ENCODE data around the gene CALHM5. TPM values are rescaled to one million over a fixed set of nuclear protein-coding genes. Genes with fewer than 3 reads are reported as not detected.

The CALHM5 gene
- total RNA-seq, 2 donors from 2014 or later: 7.0 to 7.2 TPM

DNA sequence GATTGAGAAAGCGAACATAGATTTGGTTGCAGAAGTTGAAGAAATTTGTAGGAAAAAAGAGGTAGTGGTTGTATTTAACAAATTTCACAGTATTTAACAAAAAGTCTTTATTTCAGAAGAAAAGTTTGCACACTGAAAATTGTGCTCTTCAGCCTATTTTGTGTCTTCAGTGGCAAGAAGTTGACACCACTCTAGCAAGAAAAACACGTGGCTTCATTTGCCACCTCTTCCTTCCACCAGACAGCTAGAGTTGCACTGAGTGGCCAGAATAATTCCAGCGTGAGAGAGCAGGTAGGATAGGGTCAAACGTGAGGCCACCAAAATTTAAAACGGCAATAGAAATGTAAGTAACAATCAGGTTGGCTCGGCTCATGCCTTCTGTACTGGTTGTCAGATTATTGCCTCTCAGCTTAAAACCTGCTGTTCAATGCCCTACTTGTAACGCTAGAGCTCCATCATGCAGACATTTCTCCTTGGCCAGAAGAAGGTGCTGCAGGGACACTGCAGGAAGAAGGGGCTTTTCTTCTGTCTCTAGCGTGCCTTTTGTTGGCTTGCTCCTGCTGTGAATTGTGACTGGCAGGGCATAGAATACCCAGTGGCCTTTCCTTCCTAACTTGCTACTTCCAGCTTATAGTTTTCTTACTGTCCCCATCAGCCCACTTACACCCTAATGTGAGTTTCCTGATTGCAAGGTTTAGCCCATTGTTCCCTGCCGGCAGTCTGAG, 22.0 kb downstream of the CALHM5 start:
- intact Hi-C loops (cut with DNase I): loop anchor here (5.0 to 10.0 kb wide), 2 partner anchors 246 to 259 kb away; partner anchors contain the start of gene TSPYL1 (in 1 of the 2)
- no peak for DNase-seq (ENCODE audit: low spot score)

DNA sequence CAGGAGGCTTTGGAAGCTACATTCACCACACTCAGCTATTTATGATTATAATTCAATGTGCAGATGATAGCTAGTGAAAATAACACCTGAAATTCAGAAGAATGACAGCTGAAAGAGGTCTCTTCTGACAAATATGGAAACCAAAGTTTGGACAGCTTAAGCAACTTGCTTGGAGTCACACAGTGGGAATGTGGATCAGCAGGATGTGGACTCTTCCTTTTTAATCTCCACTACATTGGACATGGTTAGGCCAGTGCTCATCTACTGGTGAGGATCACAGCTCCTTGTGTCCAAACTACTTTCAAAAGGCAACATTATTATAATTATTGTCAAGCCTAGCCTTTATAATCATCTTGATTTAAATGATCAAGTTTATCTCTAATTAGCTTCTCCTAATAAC, 23.7 kb downstream of the CALHM5 start:
- intact Hi-C loops (cut with DNase I): loop anchor here in 1 of 2 donors (10.0 kb wide), 1 partner anchor 260 kb away; the partner anchor contains the start of gene TSPYL1
- DNase-seq (ENCODE audit: low spot score): no peak

DNA sequence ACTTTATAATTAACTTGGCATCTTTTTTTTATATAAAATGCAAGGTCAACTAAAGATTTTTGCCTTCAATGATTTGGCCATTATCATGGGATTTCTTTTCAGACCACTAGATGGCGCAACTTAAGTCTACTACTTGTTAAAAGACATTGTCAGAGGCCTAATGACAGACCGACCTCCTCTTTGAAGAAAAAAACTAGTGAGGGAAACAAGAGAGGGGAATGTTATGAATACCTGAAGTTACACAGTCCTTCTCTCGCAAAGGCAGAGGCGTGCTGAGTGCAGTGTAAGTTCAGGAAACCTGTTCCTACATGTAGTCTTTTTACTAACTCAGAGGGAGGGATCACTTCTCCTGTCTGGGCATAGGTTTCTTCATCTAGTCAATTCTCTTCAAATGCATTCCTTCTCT, 24.8 kb downstream of the CALHM5 start:
- intact Hi-C loops (cut with DNase I): loop anchor here in 1 of 2 donors (10.0 kb wide), 1 partner anchor 261 kb away; the partner anchor contains the start of gene TSPYL1
- no peak for DNase-seq (ENCODE audit: low spot score)

DNA sequence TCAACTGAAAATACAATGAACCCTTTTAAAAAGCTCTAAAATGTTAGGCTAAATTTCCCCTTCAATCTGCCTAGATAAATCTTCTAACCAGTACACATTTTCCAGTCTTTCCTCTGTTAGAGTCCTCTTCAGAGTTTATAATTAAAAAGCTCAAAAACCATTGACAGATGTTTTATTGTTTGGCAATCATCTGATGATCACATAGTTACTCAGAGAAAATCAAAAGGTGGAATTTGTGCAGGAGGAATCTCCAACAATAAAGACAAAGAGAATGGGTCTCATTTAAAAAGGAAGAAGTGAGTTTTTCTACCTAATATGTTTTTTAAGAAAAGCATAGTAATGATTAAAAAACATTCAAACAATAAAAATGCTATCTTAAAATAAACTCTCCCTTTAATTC, 31.0 kb downstream of the CALHM5 start:
- intact Hi-C loops (cut with DNase I): no loop called here
- no peak for DNase-seq (ENCODE audit: low spot score)

DNA sequence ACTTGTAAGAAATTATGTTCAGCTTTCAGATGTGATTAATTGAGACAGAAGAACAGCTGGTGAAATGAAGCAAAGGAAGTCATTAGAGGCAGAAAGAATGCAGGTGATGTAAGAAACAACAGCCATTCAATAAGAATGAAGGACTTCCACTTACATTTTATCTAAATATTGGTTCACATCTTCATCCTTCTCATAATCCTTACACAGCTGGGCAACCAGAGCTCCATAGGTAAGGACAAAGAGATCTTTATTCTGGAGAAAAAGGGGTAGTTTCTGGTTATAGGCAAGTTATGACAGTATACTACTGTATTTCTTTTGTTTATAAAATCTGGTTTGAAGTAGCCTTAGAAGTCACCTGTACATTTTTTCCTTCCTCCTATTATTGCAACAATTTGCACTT, 31.7 kb downstream of the CALHM5 start:
- DNase-seq (ENCODE audit: low spot score): no peak
- intact Hi-C loops (cut with DNase I): no loop called here

DNA sequence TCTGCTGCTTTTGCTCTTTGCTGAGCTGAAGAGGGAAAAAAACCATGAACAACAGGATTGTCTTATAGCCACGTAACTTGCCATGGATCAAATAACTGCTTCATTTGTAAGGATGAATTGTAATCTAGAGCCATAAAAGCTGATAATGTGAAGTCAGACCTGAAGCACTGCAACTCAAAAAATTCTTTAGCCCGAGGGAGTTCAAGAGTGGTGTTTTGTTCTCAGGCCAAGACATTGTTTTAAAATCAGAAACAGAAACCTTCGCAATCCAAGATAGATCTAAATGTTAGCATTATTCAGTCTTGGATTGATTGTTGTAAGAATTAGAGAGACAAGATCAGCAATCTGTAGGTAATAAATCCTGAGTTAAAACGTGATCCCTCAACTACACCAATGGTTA, 34.2 kb downstream of the CALHM5 start, which contains the start of gene TRAPPC3L:
Gene TRAPPC3L (minus strand): TSS at position 34 of the 400 bp plus-strand sequence. CDS start 170 bp downstream, outside the sequence.
- no peak for DNase-seq (ENCODE audit: low spot score)
- intact Hi-C loops (cut with DNase I): no loop called here

DNA sequence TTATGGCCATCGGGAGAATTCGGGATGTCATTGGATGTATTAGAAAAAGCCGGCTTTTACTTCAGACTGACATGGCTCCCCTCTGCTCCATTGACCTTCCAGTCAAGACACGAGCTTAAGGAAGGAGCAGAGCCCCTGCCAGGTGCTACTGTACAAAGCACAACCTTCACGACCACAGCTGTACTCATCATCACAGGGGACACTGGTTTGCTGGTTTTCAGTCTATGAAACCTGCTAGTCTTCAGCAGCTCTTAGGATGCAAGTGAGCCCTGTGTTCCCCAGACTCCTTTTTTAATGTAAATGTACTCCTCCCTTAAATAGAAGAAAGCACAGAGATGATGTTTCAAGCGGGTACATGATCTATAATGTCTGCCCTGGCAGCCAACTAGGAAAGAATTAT, 35.9 kb downstream of the CALHM5 start:
- no peak for DNase-seq (ENCODE audit: low spot score)
- intact Hi-C loops (cut with DNase I): no loop called here

DNA sequence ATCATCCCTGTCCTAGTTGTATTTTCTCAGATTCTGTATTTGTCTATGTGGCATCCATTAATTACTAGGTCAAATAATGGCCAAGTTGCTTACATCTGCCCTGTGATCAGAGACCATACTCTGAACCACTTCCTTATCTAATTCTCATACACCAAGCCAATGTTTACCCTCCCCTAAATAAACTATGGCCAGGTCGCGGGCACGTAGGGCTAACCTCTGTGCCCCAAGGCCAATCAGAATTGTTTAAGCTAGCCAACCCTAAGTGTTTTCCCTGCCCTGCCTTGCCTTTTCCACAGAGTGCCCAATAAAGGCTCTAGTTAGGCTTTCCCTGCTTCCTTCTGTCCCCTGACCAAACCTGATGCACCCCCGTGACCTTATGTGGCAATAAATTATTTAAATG, 39.4 kb downstream of the CALHM5 start:
- intact Hi-C loops (cut with DNase I): no loop called here
- no peak for DNase-seq (ENCODE audit: low spot score)

DNA sequence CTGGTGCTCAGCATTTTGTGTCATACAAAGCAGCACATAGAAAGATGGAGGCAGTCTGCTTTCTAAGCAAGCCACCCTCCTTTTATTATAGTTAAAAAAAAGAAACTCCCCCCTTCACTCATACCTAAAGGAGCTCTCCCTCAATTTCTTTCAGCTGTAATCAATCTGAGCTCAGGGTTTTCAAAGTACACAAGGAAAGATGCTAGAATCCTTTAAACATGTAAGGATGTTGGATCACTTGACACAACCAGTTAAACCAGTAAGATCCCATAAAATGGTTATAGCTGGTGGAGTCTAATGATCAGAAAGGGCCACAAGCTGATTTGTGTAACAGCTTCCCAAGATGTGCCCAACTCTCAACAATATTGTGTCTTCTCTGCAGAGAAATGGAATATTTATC, 42.0 kb downstream of the CALHM5 start, which contains the start of gene CALHM4:
Gene CALHM4 (plus strand): TSS at position 301 of the 400 bp plus-strand sequence. CDS start 43 bp downstream, at position 344.
- intact Hi-C loops (cut with DNase I): no loop called here
- no peak for DNase-seq (ENCODE audit: low spot score)

DNA sequence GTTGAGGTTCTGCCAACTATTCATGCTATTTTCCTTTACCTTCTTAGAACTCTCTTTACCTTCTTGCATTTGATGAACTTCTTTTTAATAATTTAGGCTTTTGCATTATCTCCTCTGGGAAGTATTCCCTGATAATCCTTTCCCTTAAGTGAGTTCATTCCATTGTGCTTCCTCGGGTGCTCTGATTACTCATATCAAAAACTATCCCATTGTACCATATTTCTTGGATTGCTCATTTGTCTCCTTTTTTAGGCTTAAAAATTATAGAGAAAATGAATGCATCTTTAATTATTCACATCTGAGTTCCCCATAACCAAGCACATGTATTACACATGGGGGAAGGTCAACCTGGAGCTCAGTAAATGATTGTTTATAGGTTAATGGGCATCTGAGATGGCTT, 44.6 kb downstream of the CALHM5 start:
- DNase-seq (ENCODE audit: low spot score): no peak
- intact Hi-C loops (cut with DNase I): no loop called here

DNA sequence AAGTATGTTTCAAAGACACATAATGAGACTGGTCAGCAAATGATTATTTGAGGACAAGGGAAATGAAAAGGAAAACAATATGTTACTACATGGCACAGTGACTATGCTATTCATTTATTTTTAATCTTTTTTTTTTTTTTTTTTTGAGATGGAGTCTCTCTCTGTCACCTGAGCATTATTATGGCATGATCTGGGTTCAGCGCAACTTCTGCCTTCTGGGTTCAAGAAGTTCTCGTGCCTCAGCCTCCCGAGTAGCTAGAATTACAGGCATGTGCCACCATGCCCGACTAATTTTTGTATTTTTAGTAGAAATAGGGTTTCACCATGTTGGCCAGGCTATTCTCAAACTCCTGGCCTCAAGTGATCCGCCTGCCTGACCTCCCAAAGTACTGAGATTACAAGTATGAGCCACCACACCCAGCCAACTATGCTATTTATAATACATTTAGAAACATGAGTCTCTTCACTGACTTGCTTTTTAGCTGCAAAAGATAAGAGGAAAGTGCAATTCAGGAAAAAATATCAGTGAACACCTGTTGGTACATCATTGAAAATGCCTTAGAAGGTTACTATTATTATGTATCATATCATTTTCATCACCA, 45.5 kb downstream of the CALHM5 start:
- DNase-seq (ENCODE audit: low spot score): no peak
- intact Hi-C loops (cut with DNase I): no loop called here

DNA sequence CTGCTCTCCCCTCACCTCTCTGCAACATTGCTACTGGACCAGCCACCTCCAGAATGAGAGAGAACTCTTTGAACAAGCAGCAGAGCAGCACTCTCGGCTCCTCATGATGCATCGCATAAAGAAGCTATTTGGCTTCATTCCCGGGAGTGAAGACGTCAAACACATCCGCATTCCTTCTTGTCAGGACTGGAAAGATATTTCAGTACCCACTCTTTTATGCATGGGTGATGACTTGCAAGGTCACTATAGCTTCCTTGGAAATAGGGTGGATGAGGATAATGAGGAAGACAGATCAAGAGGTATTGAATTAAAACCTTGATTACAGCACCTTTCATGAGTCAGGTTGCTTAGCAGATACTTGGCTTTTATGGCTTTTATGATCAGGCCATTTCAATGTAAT, 46.5 kb downstream of the CALHM5 start:
- no peak for DNase-seq (ENCODE audit: low spot score)
- intact Hi-C loops (cut with DNase I): no loop called here

DNA sequence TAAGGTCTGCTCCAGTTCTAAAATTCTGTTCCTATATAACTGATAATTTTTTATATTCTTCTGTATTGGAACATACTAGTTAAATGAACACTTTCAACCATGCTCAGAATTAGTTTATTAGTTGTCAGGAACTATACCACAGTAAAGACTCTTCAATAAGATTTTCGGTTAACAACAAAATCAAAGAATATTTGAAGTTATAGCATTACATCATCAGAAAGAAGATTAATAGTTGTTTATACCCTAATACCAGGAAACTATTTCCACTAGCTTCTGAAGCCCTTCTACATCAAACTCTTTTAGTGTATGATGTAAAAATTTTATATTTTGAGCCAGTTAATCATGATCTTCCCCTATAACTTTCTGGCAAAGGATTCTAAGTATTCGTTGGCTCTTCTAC, 48.7 kb downstream of the CALHM5 start:
- intact Hi-C loops (cut with DNase I): no loop called here
- no peak for DNase-seq (ENCODE audit: low spot score)

DNA sequence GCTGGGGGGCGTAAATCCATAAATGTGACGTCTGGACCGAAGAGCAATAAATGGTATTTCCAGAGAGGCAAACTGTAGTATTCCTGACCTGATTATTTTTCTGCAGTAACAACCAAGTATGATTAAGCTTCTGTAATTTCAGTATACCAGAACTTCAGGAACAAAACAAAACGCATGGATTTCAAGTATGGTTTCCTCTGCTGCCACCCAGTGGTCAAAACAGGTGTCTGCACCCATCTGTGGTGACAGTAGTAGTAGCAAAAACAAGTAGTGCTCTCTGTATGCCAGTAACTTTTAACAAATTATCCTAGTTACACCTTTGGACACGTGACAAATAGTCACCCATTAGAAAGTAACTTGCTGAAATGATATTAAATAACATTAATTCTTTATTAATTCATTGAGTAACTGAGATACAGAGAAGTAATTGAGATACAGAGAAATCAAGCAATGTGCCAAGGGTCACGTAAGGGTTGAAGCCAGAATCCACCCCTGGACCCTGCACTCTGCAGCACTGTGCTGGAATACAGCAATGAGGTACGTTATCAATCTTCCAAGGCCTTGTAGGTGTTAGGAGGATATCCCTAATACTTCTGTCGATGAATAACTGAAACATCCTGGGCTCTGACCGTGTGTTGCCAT, 50.1 kb downstream of the CALHM5 start:
- DNase-seq (ENCODE audit: low spot score): peak; percentile 88
- intact Hi-C loops (cut with DNase I): no loop called here

DNA sequence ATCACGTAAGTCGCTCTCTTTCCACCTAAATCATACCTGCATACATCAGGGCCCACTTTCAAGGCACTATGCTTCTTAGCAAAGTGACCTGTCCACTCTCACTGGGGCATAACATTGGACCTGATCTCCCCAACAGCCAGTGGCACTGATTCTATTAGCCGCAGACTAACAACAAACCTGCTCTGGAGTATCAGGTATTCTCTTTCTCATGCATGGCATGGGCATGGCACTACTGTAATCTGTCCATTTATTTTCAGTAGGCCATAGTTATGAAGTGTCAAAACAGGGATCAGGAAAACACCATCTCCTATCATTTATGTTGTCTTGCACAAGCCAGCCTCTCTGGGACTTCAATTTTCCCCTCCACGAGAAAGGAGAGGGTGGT, 50.6 kb downstream of the CALHM5 start:
- no peak for DNase-seq (ENCODE audit: low spot score)
- intact Hi-C loops (cut with DNase I): no loop called here

DNA sequence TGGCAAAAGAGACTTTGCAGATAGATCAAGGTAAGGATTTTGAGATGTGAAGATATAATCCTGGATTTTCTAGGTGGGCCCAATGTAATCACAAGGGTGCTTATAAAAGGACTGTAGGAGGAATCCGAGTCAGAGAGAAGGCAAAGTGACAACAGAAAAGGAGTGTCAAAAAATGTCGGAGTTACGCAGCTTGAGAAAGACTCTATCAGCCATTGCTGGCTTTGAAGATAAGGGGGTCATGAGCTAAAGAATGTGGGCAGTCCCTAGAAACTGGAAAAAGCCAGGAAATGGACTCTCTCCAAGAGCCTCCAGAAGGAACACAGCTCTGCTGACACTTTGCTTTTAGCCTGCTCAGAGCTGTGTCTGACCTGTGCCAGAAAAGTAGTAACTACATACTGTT, 51.2 kb downstream of the CALHM5 start:
- no peak for DNase-seq (ENCODE audit: low spot score)
- intact Hi-C loops (cut with DNase I): no loop called here

DNA sequence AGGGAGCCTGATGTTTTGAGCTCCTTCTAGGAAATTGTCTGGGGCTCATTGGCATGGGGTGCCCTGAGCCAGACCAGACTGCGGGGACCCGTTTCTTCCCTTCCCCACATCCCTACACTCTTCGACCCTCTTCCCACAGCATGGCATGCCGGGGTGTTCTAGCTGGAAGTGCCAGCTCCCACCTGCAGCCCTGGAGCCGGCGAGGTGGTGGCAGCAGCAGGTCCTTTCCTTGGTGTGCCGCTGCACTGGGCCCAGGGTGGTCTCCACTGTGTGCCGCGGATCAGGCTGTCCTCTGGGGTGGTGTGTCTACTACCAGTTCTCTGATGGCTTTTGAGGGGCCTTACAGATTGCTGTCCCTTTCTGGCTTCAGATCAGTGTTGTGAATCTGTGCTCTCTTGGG, 52.4 kb downstream of the CALHM5 start:
- intact Hi-C loops (cut with DNase I): no loop called here
- DNase-seq (ENCODE audit: low spot score): no peak

DNA sequence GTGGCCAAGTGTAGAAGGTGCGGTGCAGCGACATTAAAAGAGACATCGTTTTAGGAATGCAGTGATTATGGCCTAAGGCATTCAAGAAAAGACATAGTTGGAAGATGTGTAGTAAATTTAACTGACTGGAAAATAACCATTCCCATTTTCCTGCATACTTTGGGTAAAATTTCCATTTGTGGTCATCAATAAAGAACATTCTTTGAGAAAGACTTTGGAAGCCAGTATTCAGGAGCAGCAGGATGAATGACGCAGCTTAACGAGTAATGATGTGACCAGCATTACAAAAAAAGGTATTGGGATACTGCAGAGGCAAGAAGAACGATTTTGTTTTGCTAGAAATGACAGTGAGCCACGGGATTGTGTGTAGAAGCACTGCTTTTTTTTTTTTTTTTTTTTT, 52.9 kb downstream of the CALHM5 start:
- no peak for DNase-seq (ENCODE audit: low spot score)
- intact Hi-C loops (cut with DNase I): no loop called here

DNA sequence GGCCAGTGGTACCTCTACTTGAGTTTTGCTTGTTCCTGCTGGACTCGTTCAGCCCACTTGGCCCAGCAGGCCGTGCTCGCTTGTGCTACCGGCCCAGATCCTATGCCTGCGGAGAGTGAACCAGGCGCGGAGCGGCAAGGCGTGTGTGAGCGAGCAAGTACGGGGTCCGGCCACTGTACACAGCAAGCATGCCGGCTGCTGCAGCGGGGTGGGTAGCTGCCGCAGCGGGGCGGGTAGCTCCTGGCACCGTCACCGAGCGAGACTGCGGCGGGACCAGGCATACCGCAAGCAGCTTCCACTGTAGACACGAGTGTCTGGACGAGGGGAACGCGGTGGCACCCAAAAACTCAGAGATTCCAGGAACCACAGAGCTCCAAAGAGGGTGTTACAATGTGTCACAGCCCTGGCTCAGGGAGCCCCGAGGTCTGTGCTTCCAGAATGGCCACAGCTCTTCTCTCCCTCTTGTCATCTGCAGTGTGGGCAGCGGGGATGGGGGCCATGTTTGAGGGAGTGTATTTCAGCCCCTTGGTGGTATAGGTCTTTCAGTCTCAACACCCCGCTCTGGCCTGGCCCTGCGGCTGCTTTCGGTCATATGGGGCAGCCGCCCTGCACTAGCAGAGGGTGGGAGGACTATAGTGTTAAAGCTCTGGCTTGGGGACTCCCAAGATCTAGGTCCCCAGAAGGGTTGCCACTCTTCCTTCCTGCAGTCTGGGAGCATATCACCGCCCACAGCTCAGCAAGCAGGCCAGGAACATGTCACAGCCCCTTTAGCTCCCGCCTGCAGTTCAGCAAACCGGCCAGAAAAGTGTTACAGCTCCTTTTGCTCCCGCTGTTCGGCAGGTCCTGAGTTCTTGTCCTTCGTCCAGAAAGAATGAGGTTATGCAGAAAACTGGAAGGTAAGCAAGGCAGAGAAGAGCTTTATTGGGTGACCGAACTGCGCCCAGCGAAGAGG, 53.8 kb downstream of the CALHM5 start:
- DNase-seq (ENCODE audit: low spot score): peak; percentile 82
- intact Hi-C loops (cut with DNase I): no loop called here
